C4-2B (cell line): ENCODE results near the gene NGLY1.

Experiments
- CTCF ChIP-seq: fragments of 450-650 bp; conservative IDR thresholded peaks from 2 replicates; pipeline ENCODE4 v1.5.1; 2017; ENCODE audit warnings: mild to moderate bottlenecking
- ZFX ChIP-seq: fragments of 450-650 bp; IDR thresholded peaks from 2 replicates; pipeline ENCODE4 v1.6.1; 2017

GRCh38 chr3:25818335-25818734 is 35.1 kb upstream of the NGLY1 start:
- no peak for TF ChIP-seq CTCF
- no peak for TF ChIP-seq ZFX
